Measurements from ENCODE around the gene WDR90.
"Not testable (repeated sequence)": the region's sequence is repeated elsewhere in the genome, so short reads cannot be mapped to it uniquely, and the experiment has no call there.

The WDR90 gene

DNA sequence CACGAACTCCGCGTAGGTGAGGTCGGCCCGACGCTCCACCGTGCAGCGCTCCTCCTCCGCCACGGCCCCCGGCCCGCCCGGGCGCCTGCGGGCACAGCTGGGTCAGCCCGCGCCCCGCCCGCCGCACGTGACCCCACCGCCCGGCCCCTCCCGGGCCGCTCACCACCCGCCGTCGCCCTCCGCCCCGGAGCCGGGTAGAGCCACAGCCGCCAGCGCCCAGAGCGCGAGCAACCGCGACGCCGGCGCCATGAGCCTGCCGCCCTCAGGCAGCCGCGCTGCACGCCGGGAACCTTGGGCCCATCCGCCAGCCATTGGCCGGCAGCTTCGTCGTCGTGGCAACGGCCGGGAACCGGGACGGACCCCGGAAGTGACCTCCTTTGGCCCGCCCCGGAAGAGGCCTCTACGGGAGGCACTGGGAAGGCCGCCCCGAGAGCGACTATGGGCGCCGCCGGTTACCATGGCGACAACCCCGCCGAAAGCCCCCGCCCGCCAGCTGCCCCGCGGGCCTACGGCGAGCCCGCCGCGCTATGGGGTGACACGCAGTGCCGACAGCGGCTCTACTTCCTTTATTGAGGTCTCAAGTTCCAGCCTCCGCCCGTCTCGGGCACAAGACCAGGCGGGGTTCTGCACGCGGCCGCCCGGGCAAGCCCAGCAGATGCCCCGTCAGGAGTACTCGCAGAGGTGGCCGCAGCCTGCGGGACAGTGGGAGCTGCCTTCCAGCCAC lies 35.1 kb downstream of the WDR90 start, which contains the start of gene JMJD8:
Gene JMJD8, minus strand, starts transcription at position 264 of the 724 bp plus-strand sequence. Its CDS starts 15 bp downstream, at position 249.
- DNase-seq (ENCODE audit: insufficient read length, low spot score) (peak; percentile 90), FAIRE-seq (peak; percentile 85)

DNA sequence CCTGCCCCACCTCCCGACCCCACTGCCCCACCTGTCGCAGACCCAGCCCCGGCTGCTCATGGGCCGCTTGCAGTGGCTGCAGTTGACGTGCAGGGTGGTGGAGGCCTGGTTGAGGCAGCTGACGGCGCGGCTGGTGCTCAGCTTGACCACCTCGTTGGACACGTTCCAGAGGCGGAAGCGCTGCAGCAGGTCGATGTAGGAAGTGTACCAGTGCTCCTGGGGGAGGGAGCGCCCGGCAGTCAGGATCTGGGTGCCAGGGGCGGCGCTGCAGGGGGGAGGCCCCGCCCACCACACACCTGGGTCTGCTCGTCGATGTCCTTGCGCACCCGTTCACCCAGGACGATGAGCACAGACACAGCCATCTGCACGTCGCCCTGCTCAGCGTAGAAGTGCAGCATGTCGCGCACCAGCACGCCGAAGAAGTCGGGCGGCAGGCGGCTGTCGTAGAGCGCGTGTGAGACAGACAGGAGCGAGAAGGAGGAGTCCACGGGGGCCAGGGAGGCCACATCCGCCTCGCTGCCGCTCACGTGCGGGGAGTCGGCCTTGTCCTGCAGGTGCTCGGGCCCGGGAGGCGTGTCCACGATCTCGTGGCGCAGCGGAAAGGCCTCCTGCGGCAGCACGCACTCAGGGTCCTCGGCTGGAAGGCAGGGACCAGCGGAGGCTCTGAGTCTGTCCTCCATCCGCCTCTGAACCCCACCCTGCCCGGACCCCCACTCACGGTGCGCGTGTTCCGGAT lies 36.0 kb downstream of the WDR90 start:
- FAIRE-seq: no peak
- no peak for DNase-seq (ENCODE audit: insufficient read length, low spot score)

DNA sequence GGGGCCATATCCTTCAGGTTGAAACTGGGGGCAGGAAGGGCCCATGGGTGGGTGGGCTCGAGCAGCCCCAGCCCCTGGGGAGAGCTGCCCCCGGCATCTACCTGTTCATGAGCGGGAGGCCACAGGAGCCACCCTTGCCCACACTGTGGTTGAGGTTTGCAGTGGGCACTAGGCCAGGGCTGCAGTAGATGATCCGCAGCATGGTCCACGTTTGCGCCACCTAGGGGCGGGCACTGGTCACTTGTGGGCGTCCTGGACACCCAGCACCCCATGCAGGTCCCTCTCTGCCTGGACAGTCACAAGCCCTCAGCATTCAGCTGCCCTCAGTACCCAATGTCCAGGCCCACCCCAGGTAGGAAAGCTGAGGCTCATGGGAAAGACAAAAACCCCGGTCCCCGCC lies 36.8 kb downstream of the WDR90 start:
- FAIRE-seq: no peak

DNA sequence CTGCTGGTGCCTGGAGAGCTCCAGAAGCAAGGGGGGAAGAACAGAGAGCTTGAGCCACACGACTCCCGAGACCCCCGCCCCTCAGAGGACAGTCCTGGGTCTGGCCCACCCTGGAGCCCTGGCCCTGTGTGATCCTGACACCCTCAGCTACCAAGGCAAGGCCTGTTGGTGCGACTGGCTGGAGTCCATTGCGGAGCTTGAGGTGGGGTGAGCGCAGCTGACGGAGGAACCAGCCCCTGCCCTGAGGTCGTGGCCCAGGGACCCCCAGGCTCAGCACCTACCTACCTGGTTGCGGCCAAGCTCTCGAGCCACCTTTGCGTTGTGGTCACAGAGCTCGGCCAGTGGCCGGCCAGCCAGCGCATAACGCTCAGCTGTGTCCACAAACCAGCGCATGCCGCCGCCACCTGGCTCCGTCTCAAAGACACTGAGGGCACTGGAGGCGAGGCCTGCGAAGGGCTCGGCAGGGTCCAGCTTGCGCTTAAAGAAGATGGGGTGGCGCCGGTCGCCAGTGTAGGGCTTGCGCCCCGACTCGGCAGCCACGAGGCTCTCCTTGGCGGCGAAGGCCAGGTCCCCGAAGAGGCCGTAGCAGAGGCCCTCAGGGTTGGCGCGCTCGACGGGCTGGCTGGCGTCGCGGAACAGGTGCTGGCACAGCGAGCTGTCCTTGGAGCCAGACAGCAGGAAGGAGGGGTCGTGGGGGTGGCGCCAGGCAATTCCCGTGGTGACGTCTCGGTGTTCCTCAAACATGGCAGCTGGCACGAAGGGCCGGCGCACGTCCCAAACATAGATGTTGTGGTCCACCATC lies 37.5 kb downstream of the WDR90 start:
- no peak for DNase-seq (ENCODE audit: insufficient read length, low spot score)
- no peak for FAIRE-seq

More for the DNA sequence above, 36.8 kb downstream of the WDR90 start:
- DNase-seq (ENCODE audit: insufficient read length, low spot score): no peak

DNA sequence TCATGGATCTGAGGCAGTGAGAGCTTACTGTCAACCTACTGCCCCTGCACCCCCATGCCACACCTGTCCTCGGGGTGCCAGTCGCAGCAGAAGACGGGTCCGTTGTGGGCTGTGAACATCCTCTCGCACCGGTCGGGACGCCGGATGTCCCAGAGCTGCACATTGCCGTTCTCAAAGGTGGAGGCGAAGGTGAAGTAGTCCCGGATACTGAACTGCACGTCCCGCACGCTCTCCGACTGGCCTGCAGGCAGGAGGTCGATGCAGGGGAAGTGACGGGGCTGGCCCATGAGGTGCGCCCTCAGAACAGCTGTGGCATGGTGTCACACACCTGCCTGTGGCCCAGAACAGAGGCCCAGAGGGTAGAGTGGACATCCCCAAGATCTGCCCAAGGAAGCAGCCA lies 38.3 kb downstream of the WDR90 start:
- DNase-seq (ENCODE audit: insufficient read length, low spot score): no peak
- FAIRE-seq: no peak

DNA sequence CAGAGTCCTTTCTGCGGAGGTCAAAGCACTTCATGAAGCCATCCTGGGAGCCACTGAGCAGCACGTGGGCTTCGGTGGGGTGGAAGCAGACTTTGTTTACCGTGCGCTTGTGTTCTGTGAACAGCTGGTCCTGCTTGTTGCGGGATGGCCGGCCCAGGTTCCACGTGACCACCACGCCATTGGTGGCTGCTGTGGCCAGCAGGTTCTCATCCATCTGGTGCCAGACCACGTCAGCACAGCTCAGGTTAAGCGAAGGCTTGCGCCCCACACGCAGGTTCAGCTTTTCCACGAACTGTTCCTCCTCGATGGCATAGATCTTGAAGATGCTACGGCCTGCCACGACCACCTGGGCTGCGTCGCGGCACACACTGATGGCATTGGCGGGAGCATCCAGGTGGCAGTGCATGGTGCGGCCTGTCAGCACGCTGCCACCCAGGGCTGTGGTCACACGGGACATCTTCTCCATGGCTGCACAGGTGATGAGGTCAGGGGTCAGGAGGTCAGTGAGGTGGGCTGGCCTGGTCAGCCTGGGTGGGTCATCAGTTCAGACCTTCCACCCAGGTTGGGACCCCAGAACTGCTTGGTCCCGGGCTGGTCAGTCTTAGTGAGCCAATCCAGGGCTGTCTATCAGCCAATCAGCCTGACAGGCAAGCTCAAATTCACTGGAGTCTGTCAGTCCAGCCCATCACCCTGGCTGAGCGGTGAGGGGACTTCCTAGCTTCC lies 40.2 kb downstream of the WDR90 start:
- no peak for DNase-seq (ENCODE audit: insufficient read length, low spot score)
- FAIRE-seq: no peak

DNA sequence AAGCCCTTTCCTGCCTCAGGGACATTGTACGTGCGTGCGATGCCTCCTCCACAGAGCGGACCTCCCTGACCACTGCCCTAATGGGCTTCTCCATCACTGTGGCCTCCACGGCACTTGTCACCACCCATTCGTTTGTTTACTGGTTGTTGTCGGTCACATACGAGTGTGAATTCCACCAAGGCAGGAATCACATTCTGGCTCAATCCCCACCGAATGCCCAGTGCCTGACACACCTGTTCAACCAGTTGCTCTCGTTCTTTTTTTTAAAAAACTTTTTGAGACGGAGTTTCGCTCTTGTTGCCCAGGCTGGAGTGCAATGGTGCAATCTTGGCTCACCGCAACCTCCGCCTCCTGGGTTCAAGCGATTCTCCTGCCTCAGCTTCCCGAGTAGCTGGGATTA lies 42.1 kb downstream of the WDR90 start:
- FAIRE-seq; DNase-seq (ENCODE audit: insufficient read length, low spot score): not testable (repeated sequence)

DNA sequence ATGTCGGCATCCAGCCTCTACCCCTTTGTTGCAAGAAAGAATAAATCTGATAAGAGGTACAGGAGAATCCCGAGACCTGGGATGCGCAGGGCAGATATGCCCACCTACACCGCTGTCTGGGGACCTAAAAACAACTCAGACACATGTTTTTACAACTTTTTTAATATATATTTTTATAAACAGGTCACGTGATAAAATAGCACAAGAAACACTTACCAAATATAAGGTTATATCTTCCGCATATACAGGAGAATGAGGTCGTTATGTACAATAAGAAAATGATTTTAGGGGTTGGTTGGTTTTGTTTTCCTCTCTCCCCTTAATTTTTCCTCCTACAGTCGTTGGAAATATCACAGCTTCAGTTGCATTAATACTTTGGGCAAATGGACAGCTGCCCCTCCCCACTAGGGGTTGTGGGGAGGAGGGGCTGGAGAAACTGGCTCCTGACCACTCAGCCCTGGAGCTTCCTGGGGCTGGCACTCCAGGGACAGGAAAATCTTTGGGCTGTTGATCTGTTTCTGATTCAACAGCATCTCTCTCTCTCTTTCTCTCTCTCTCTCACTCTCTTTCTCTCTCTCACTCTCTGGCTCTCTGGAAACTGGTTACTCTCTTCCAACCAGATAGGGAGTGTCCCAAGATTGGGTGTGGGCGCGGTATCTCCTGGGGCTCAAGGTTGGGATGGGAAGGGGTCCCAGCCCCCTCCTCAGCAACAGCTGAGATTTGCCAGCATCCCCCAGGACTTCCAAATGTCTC lies 43.4 kb downstream of the WDR90 start:
- DNase-seq (ENCODE audit: insufficient read length, low spot score) (no peak), FAIRE-seq (no peak)

DNA sequence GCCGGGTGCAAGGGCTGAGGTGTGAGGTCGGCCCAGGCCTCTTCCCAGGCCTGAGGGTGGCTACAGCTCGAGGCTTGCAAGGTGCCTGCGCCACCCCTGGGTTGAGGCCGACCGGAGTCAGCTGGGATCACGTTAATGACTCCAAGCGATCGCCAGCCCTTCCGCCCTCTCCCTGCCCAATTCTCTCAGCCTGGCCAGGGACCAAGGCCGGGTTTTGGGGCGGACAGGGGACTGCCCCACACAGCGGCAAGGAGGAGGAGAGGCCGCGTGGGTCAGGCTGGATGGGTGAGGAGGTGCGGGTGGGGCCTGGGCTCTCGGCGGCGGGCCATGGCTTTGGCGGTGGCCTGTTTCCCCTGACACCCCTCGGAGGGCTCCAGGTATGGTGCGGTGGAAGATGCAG lies 44.2 kb downstream of the WDR90 start:
- no peak for DNase-seq (ENCODE audit: insufficient read length, low spot score)
- FAIRE-seq: no peak

DNA sequence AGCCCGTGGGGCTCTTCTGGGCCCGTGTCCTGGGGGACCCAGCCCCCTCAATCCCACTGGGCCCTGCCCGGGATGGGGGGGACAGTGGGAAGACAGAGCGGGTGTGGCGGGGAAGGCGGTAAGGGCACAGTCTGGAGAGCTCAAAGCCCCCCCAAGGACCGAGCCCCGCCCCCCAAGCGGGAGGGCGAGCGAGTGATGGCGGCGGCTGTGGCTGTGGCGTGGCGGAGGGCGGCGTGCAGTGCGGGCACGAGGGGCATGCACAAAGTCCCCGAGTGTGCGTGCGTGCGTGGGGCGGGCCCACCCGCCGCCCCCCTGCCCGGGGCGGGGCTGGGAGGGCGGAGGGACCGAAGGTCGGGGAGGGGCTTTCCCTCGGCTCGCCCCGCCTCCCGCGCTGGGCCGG lies 44.6 kb downstream of the WDR90 start:
- no peak for DNase-seq (ENCODE audit: insufficient read length, low spot score)

DNA sequence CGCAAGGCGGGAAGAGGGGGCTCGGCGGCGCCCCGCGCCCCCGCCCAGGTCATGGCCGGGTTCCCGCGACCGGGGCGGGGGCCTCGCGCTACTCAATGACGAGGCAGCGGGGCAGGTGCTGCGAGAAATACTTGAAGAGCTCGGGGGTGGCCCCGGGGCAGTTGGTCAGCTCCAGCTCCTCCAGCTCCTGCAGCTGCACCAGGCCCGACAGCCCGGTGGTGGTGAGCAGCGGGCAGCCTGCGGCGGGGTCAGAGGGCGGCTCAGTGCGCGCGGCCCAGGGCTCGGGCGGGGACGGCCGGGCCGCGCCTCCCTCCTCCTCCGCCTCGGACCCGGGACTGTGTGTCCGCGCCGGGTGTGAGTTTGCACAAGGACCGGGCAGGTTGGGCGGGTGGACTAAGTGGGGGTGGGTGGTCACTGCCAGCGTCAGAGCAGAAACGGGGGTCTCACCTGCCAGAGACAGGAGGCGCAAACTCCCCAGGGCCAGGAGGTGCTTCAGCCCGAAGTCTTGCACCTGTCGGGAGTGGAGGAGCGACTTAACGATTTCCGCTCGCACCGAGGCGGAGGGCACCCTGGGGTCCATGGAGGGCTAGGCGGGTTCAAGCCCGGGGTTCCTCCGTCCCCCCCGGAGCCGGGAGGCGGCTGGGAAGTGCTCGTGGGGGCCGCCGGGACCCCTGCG lies 45.2 kb downstream of the WDR90 start:
- FAIRE-seq: no peak
- DNase-seq (ENCODE audit: insufficient read length, low spot score): no peak

More for the DNA sequence above, 44.6 kb downstream of the WDR90 start:
- no peak for FAIRE-seq

DNA sequence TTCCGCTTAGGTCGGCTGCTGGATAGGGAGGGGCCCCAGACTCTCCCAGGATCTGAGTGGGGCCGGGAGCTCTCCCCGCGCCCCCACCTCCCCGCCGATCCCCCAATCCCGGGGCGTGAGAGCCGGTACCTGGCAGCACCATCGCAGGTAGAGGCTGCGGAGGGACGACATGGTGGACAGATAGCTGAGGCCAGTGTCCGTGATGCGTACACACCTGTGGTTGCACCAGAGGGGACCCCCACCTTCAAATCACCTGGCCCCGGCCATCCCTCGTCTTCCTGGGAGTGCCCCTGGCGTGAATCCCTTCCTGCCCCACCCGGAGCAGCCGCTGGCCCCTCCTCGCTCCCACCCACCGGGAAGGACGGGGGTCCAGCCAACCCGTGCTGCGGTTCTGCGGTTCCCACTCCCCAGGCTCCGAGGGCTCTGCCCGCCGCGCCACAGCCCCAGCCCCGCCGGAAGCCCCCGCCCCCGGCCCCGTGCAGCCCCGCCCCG lies 45.7 kb downstream of the WDR90 start:
- no peak for DNase-seq (ENCODE audit: insufficient read length, low spot score)
- FAIRE-seq: no peak

DNA sequence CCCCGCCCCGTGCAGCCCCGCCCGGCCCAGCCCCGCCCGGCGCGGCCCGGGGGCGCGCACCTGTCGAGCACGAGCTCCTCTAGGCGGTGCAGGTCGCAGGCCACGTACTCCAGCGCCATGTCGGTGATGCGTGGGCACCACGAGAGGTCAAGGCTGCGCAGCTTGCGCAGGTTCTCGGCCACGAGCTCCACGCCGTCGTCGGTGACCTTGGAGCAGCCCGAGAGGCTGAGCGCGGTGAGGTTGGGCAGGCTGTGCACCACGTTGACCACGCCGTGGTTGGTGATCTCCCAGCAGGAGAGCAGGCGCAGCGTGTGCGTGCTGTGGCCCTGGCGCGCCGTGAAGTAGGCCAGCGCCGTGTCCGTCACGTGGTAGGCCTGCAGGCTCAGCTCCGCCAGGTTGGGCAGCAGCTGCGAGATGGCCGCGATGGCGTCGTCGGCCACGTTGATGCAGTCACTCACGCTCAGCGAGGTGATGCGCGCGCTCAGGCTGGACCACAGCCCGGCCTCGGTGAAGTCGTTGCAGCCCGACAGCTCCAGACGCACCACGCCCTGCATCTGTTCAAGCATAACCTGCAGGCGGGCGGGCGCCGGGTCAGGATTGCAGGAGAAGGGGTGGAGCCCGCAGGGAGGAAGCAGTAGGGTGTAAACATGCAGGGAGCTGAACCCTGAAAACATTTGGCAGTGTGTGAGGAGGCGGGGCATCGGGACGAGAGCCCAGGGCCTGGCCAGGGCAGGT lies 46.4 kb downstream of the WDR90 start:
- DNase-seq (ENCODE audit: insufficient read length, low spot score): no peak
- peak; percentile 13 for FAIRE-seq

DNA sequence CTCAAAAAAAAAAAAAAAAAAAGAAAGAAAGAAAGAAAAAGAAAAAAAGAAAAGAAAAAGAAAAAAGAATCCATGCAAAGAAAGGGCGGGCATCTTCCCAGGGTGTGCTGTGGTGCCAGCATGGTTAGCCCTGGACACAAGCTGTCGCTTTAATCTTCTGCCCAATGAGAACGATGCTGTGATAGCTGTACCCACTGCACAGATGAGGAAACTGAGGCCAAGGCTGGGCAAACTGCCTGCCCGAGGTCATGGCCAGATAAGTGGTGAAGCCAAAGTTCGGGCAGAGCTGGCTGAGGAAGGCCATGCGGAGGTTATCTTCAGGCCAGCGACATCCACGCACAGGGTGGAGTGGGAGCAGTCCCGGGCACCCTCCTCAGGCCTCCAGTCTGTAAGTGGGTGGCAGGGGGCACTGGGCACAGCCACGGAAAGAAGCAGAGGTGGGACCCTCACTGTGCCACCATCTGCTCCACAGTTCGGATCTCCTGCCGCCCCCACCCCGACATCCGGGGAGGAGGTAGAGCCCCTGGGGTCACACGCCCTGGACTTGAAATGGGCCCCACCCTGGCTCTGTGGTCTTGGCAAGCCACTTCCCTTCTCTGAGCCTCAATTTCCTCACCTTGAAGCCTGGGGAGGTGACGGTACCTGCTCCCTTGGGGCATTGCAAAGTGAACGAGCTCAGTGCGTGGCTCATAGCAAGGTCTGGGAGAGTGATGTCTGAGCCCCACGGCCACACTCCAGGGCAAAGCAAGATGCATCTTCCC lies 49.9 kb downstream of the WDR90 start:
- FAIRE-seq (no peak), DNase-seq (ENCODE audit: insufficient read length, low spot score) (no peak)

DNA sequence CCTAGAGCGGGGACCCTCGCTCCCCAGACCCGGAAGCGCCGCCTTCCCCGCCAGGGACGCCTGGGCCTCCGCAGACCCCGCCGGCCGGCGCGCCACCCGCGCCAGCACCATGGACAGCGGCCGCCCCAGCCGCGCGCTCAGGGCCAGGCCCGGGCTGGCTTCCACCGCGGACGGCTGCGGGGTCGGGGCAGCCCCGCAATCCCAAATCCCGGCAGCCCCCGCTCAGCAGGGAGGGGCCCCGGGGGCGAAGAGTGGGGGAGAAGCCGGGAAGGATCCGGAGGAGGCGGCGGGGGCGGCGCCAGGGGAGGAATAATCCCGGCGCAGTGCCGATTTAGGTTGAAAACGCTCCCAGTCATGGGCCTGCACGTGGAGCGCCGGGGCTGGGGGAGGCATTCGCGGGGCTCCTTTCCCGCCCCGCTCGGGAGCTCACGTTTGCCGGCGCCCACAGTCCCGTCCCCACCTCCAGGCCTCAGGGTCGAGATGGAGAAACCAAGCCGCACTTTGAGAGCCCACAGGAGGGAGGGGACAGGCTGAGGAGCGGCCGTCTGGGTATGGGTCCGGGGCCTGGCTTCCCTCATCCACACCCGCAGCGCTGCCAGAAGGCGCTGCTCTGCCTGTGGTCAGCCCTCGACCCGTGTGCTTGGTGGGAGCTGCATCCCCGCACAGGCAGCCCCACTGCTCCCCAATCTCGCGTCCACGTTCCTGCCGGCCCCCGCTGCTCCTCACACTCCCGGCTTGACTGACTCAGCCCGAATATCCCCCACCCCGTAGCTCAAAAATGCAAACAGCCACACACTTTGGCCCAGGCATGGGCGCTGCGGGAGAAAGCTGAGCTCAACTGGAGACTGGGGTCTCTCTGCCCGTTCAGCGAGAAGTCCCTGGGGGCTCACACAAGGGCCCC lies 51.8 kb downstream of the WDR90 start:
- FAIRE-seq: no peak
- no peak for DNase-seq (ENCODE audit: insufficient read length, low spot score)

DNA sequence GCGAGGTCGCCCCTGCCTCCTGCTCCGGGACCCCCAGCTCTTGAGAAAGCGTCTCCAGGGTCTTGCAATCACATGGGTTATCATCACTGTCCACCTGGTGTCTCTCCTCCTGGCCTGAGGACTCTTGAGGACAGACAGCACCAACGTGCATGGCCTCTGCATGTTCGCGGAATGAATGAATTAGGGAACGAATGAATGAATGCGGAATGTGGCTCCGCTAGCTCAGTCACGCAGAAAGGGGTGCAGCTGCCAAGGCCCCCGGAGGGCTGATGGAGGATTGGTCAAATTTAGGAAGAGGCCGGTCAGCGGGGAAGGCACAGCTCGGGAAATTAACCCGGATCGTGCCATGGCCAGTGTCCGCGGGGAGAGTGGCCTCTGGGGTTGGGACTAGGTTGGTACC lies 53.2 kb downstream of the WDR90 start:
- no peak for DNase-seq (ENCODE audit: insufficient read length, low spot score)
- FAIRE-seq: no peak

DNA sequence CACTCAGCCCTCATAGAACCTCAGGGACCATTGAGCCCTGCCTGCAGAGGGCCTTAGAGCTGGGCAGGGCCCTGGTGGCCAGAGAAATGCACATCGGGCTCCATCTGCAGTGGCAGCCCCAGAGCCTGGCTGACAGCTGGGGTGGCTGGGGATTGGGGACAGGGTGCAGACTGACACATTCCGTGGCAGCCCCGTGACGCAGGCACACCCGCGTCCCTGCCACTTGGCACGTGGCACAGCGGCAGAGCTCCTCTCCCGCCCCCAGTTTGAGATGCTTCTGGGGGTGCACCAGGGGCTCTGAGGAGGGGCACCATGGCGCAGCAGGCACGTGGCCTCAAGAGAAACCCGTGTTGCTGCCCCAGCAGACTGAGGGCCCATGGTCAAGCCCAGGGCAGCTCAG lies 54.2 kb downstream of the WDR90 start:
- FAIRE-seq: no peak

More for the DNA sequence above, 54.2 kb downstream of the WDR90 start:
- DNase-seq (ENCODE audit: insufficient read length, low spot score): no peak
